HG03342 (cell line): Measurements from ENCODE around the gene GANAB.

Experiments used
- ATAC-seq: cut with Tn5 transposase; IDR thresholded peaks from one replicate; pipeline ENCODE4 v1.9.1; 2021; ENCODE audit warnings: mild to moderate bottlenecking, moderate library complexity; ENCODE audit not compliant: unreplicated experiment

Gene GANAB

DNA sequence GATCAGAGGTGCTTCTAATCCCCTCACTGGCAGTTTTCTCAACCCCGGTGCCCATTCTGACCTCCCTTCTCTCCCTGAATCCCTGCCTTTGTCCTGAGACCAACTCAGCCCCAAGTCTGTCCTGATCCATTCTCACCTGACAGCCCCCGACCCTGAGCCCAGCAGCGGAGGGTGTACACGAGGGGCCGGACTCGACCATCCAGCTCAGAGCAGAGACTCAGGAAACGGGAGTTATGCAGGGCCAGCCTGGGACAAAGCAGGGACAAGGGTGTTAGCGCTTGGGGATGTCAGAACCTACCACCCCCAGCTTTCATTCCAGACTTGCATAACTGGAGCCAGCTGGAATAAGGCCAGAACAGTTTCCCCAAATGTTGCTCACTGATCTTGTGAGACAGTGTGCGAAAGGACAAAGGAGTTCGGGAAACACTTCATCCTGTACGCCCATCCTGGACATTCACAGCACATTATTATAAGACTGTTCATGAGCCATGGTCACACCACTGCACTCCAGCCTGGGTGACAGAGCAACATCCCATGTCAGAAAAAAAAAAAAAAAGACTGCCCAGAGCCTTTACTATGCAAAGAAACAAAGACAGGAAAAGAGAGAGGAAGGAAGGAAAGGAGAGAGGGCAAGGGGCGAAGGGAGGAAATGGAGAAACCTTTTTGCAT lies 69.2 kb downstream of the GANAB start:
- no peak for ATAC-seq

GRCh38 chr11:62575837-62576236 lies 70.6 kb downstream of the GANAB start:
- ATAC-seq: no peak

GRCh38 chr11:62575156-62575555 lies 71.3 kb downstream of the GANAB start:
- ATAC-seq: no peak
